ENCODE data around the gene STK35. TPM values are rescaled to one million over a fixed set of nuclear protein-coding genes. Genes with fewer than 3 reads are reported as not detected.

Gene STK35
- polyA plus RNA-seq, 3 donors = 1.2 to 9.3 (median 2.0) TPM

DNA sequence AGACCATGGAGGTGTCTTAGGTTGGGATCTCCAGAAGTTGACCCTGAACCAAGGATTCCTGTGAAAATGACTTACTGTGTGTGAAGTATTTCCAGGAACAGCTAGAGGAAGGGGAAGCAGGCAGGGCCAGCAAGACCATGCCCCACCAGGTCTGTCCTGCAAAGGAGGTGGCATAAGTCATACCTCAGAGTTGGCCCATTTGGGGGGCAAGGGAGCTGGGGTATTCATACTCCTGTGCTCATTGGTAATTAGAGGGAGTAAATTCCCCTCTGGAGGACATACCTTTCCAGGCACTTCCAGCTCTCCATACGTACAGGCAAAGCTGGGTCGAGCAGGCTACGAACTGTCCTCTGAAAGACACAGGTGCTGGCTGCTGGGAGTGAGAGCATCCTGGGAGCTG, 72.4 kb downstream of the STK35 start:
- TF ChIP-seq, protein P1, sequence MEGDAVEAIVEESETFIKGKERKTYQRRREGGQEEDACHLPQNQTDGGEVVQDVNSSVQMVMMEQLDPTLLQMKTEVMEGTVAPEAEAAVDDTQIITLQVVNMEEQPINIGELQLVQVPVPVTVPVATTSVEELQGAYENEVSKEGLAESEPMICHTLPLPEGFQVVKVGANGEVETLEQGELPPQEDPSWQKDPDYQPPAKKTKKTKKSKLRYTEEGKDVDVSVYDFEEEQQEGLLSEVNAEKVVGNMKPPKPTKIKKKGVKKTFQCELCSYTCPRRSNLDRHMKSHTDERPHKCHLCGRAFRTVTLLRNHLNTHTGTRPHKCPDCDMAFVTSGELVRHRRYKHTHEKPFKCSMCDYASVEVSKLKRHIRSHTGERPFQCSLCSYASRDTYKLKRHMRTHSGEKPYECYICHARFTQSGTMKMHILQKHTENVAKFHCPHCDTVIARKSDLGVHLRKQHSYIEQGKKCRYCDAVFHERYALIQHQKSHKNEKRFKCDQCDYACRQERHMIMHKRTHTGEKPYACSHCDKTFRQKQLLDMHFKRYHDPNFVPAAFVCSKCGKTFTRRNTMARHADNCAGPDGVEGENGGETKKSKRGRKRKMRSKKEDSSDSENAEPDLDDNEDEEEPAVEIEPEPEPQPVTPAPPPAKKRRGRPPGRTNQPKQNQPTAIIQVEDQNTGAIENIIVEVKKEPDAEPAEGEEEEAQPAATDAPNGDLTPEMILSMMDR (IDR thresholded peaks at IDR 0.05) = no peak
- peaks cover 14% of the 10 kb centered on the region for H3K4me1 Mint-ChIP-seq
- no peak overlapping the region for H3K27ac Mint-ChIP-seq
- H3K79me2 ChIP-seq (ENCODE audit: insufficient read depth, low read length) = no peaks in the 10 kb centered on the region
- no peak overlapping the region for H3K9ac ChIP-seq (ENCODE audit: insufficient read depth, low read length, poor library complexity, severe bottlenecking)
- H3K9me3 ChIP-seq (replicated peaks in 1 of 2; ENCODE audit: control insufficient read depth in 1 of 2, insufficient read depth in 1 of 2, low read length in 2 of 2) = no peaks in the 10 kb centered on the region
- intact Hi-C loops (cut with micrococcal nuclease) = loop anchor here (5.0 kb wide), 2 partner anchors 167 to 412 kb away; no protein-coding TSS in a partner anchor
- H3K9me3 Mint-ChIP-seq = peaks cover 0 to 4% (median 0%) of the 10 kb centered on the region in 7 donors
- no peak overlapping the region for H3K4me3 ChIP-seq (replicated peaks in 1 of 3; ENCODE audit: low read depth in 2 of 3, low read length in 3 of 3)
- H3K27me3 ChIP-seq (ENCODE audit: control insufficient read depth in 2 of 2, insufficient read depth in 2 of 2, low read length in 2 of 2) = peaks cover 2 to 3% of the 10 kb centered on the region in 2 donors
- H3K4me1 ChIP-seq (ENCODE audit: control insufficient read depth in 1 of 2, insufficient read depth in 2 of 2, low read length in 2 of 2) = no peaks in the 10 kb centered on the region
- no peak overlapping the region for H3K4me3 Mint-ChIP-seq
- no peaks in the 10 kb centered on the region for H4K20me1 ChIP-seq (ENCODE audit: insufficient read depth, low read length)
- H3K36me3 ChIP-seq (replicated peaks in 1 of 2; ENCODE audit: control insufficient read depth in 1 of 2, insufficient read depth in 2 of 2, low read length in 2 of 2) = no peaks in the 10 kb centered on the region
- no peak overlapping the region for H3K27ac ChIP-seq (ENCODE audit: low read depth in 1 of 2, low read length in 2 of 2)
- no peaks in the 10 kb centered on the region for H3K36me3 Mint-ChIP-seq
- WGBS (ENCODE audit: insufficient coverage) = 100% methylated on average over 2 of the region's 3 CpGs
- no peak for DNase-seq
- H3K27me3 Mint-ChIP-seq (ENCODE audit: low read depth in 3 of 3) = peaks cover 16 to 29% (median 24%) of the 10 kb centered on the region in 3 donors
- H3K4me2 ChIP-seq (replicated peaks; ENCODE audit: extremely low read depth, low read length, poor library complexity, severe bottlenecking) = no peak overlapping the region
- no peak overlapping the region for H2AFZ ChIP-seq (ENCODE audit: insufficient read depth, low read depth, low read length, poor library complexity, severe bottlenecking)

DNA sequence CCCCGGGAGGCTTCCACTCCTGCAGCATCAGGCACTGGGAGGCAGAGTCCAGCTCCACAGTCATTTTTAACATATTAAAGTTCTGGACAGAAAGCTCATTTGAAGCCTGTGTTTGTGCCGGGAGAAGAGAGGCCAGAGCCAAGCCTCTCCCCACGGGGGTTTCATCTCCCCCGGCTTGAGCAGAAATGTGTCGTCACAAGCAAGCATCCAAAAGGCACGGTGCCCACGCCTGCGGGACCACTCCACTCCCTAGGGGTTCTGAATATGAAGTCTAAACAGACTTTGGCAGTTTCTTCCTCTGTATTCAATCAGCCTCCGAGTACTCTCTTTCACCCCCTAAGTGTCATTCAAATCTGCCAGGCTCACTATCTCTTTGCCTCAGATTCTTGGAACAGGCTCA, 75.3 kb downstream of the STK35 start:
- H3K4me1 ChIP-seq (ENCODE audit: control insufficient read depth in 1 of 2, insufficient read depth in 2 of 2, low read length in 2 of 2) = peaks cover 9 to 10% of the 10 kb centered on the region in 2 donors
- peak overlapping the region in 1 of 7 donors; percentile 64 for H3K27ac Mint-ChIP-seq
- no peak overlapping the region for H3K4me3 ChIP-seq (replicated peaks in 1 of 3; ENCODE audit: low read depth in 2 of 3, low read length in 3 of 3)
- TF ChIP-seq, protein P1 (IDR thresholded peaks at IDR 0.05) = no peak
- H3K4me3 Mint-ChIP-seq = no peak overlapping the region
- no peak overlapping the region for H3K9ac ChIP-seq (ENCODE audit: insufficient read depth, low read length, poor library complexity, severe bottlenecking)
- no peaks in the 10 kb centered on the region for H3K9me3 Mint-ChIP-seq
- intact Hi-C loops (cut with micrococcal nuclease) = no loop called here
- H3K4me1 Mint-ChIP-seq = peaks cover 23% of the 10 kb centered on the region
- no peaks in the 10 kb centered on the region for H3K36me3 ChIP-seq (replicated peaks in 1 of 2; ENCODE audit: control insufficient read depth in 1 of 2, insufficient read depth in 2 of 2, low read length in 2 of 2)
- H3K27me3 ChIP-seq (ENCODE audit: control insufficient read depth in 2 of 2, insufficient read depth in 2 of 2, low read length in 2 of 2) = peaks cover 2 to 3% of the 10 kb centered on the region in 2 donors
- H3K36me3 Mint-ChIP-seq = no peaks in the 10 kb centered on the region
- H2AFZ ChIP-seq (ENCODE audit: insufficient read depth, low read depth, low read length, poor library complexity, severe bottlenecking) = no peak overlapping the region
- H4K20me1 ChIP-seq (ENCODE audit: insufficient read depth, low read length) = no peaks in the 10 kb centered on the region
- no peak overlapping the region for H3K27ac ChIP-seq (ENCODE audit: low read depth in 1 of 2, low read length in 2 of 2)
- no peaks in the 10 kb centered on the region for H3K9me3 ChIP-seq (replicated peaks in 1 of 2; ENCODE audit: control insufficient read depth in 1 of 2, insufficient read depth in 1 of 2, low read length in 2 of 2)
- peaks cover 12 to 24% (median 20%) of the 10 kb centered on the region in 3 donors for H3K27me3 Mint-ChIP-seq (ENCODE audit: low read depth in 3 of 3)
- no peak for DNase-seq
- H3K4me2 ChIP-seq (replicated peaks; ENCODE audit: extremely low read depth, low read length, poor library complexity, severe bottlenecking) = no peak overlapping the region
- H3K79me2 ChIP-seq (ENCODE audit: insufficient read depth, low read length) = no peaks in the 10 kb centered on the region
- 87% methylated on average over 9 of the region's 9 CpGs for WGBS (ENCODE audit: insufficient coverage)
